Right atrium auricular region (tissue), 2 donors: ENCODE measurements around the gene STRN3. TPM values are rescaled to one million over a fixed set of nuclear protein-coding genes. Genes with fewer than 3 reads are reported as not detected.
"Not testable (repeated sequence)": the region's sequence is repeated elsewhere in the genome, so short reads cannot be mapped to it uniquely, and the experiment has no call there.

Experiments
- DNase-seq: peaks from one replicate; pipeline ENCODE4 v3.0.0-alpha.2; 2019; ENCODE audit warnings: low spot score
- H3K27ac ChIP-seq, 2 donors: fragments of 200-600 bp; sonication (generic); 1 replicate in 1 of 2; 2 replicates in 1 of 2; pipeline ENCODE4 v1.5.1; 2016 to 2019
- H3K27me3 ChIP-seq, 2 donors: fragments of 200-600 bp; sonication (generic); one replicate each; pipeline versions ENCODE4 v1.5.1 to v1.6.0; 2017 to 2019
- H3K36me3 ChIP-seq: fragments of 200-600 bp; sonication (generic); one replicate; pipeline ENCODE4 v1.5.1; 2016
- H3K4me1 ChIP-seq, 2 donors: fragments of 200-600 bp; sonication (generic); one replicate each; pipeline versions ENCODE4 v1.5.1 to v1.6.0; 2017 to 2019
- H3K4me3 ChIP-seq, 2 donors: fragments of 200-600 bp; sonication (generic); 1 replicate in 1 of 2; 2 replicates in 1 of 2; pipeline ENCODE4 v1.5.1; 2017 to 2019; ENCODE audit warnings: mild to moderate bottlenecking in 1 of 2, moderate library complexity in 1 of 2
- H3K9me3 ChIP-seq, 2 donors: fragments of 200-600 bp; sonication (generic); one replicate each; pipeline ENCODE4 v1.5.1; 2019
- CTCF ChIP-seq, 2 donors: fragments of 200-600 bp; sonication (generic); IDR thresholded peaks; one replicate each; pipeline ENCODE4 v1.5.1; 2019; ENCODE audit warnings: antibody characterized with exemption in 2 of 2
- total RNA-seq, 2 donors: library from RNA; depleted of rRNA; stranded (reverse); fragments of >200 nt; gene quantifications; one replicate each; pipeline ENCODE4 v1.1.0, GENCODE V29; 2016

Gene STRN3
- total RNA-seq, 2 donors from 2014 or later: 34.2 to 46.8 TPM

- no peak overlapping the region for H3K27ac ChIP-seq
- TF ChIP-seq CTCF (IDR thresholded peaks at IDR 0.05): no peak
- peaks cover 44% of the 10 kb centered on the region for H3K36me3 ChIP-seq
- no peaks in the 10 kb centered on the region for H3K4me1 ChIP-seq
- no peaks in the 10 kb centered on the region for H3K27me3 ChIP-seq
- H3K9me3 ChIP-seq: no peaks in the 10 kb centered on the region
- H3K4me3 ChIP-seq: no peak overlapping the region
- no peak for DNase-seq
Measured at GRCh38 chr14:30908826-30909225, 117.4 kb downstream of the STRN3 start.

GRCh38 chr14:30907659-30908057 lies 118.5 kb downstream of the STRN3 start:
- TF ChIP-seq CTCF (IDR thresholded peaks at IDR 0.05): no peak
- H3K36me3 ChIP-seq: peaks cover 44% of the 10 kb centered on the region
- H3K27ac ChIP-seq: no peak overlapping the region

DNA sequence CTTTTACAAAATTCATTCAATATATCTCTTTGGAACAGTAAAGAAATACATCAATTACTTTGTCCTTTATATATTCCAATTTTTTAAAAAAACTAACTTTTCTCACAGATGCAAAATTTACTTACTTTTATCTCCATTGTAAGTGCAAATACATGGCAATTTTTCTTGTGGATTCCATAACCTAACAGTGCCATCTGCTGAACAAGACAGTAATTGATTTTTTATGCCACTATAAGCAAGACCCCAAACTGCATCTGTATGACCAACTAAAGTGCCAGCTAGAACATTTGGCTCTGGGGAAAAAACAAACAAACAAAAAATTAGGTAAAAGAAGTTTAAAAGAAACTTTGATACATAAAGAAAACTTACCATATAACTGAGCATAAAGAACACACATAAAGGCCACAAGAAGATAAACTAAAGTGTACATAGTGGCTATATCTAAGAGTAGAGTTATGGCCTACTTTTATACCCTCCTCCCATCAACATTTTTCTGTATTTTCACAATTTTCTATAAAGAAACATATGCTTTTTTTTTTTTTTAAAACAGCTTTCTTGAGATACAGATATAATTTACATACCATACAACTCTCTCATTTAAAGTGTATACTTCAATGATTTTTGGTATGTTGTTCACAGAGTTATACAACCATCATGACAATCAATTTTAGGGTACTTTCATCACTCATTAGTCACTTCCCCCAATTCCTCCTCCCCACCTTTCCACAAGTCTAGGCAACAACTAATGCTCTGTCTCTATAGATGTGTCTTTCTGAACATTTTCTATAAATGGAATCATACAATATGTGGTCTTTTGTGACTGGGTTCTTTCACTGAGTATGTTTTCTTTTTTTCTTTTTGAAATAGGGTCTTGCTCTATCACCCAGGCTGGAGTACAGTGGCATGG lies 119.2 kb downstream of the STRN3 start:
- Histone ChIP-seq H3K36me3 (peaks cover 44% of the 10 kb centered on the region), H3K4me3 (no peak overlapping the region), H3K9me3 (no peaks in the 10 kb centered on the region), H3K27me3 (no peaks in the 10 kb centered on the region), H3K27ac (no peak overlapping the region), H3K4me1 (no peaks in the 10 kb centered on the region)
- peak; percentile 11 to 30 for TF ChIP-seq CTCF (IDR thresholded peaks at IDR 0.05)
- no peak for DNase-seq

More at GRCh38 chr14:30907659-30908057, 118.5 kb downstream of the STRN3 start:
- H3K27me3 ChIP-seq: no peaks in the 10 kb centered on the region
- no peaks in the 10 kb centered on the region for H3K4me1 ChIP-seq
- no peak for DNase-seq
- no peaks in the 10 kb centered on the region for H3K9me3 ChIP-seq
- no peak overlapping the region for H3K4me3 ChIP-seq

- Histone ChIP-seq H3K27me3 (no peaks in the 10 kb centered on the region), H3K4me3 (no peak overlapping the region), H3K4me1 (no peaks in the 10 kb centered on the region), H3K27ac (no peak overlapping the region), H3K36me3 (peaks cover 31% of the 10 kb centered on the region), H3K9me3 (no peaks in the 10 kb centered on the region)
- no peak for DNase-seq
- no peak for TF ChIP-seq CTCF (IDR thresholded peaks at IDR 0.05)
Measured at GRCh38 chr14:30903285-30904124, 122.7 kb downstream of the STRN3 start.

GRCh38 chr14:30897121-30897520 lies 129.1 kb downstream of the STRN3 start:
- DNase-seq, H3K27me3 ChIP-seq, H3K27ac ChIP-seq, H3K4me3 ChIP-seq, H3K4me1 ChIP-seq, H3K9me3 ChIP-seq: not testable (repeated sequence)
- H3K36me3 ChIP-seq: peaks cover 27% of the 10 kb centered on the region

GRCh38 chr14:30896435-30896834 lies 129.7 kb downstream of the STRN3 start:
- no peak for TF ChIP-seq CTCF (IDR thresholded peaks at IDR 0.05)
- no peak overlapping the region for H3K4me3 ChIP-seq
- H3K27me3 ChIP-seq: no peaks in the 10 kb centered on the region
- no peaks in the 10 kb centered on the region for H3K4me1 ChIP-seq
- no peak for DNase-seq
- H3K9me3 ChIP-seq: no peaks in the 10 kb centered on the region
- no peak overlapping the region for H3K27ac ChIP-seq
- peaks cover 23% of the 10 kb centered on the region for H3K36me3 ChIP-seq
